ENCODE measurements around the gene GRK2.

GRCh38 chr11:67250059-67251043 is 15.9 kb upstream of the GRK2 start:
- TF ChIP-seq, protein P1, sequence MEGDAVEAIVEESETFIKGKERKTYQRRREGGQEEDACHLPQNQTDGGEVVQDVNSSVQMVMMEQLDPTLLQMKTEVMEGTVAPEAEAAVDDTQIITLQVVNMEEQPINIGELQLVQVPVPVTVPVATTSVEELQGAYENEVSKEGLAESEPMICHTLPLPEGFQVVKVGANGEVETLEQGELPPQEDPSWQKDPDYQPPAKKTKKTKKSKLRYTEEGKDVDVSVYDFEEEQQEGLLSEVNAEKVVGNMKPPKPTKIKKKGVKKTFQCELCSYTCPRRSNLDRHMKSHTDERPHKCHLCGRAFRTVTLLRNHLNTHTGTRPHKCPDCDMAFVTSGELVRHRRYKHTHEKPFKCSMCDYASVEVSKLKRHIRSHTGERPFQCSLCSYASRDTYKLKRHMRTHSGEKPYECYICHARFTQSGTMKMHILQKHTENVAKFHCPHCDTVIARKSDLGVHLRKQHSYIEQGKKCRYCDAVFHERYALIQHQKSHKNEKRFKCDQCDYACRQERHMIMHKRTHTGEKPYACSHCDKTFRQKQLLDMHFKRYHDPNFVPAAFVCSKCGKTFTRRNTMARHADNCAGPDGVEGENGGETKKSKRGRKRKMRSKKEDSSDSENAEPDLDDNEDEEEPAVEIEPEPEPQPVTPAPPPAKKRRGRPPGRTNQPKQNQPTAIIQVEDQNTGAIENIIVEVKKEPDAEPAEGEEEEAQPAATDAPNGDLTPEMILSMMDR (IDR thresholded peaks at IDR 0.05), result no peak
- no peak for TF ChIP-seq POLR2A (IDR thresholded peaks at IDR 0.05)

Data from right lobe of liver (tissue), 4 donors.